OCI-LY3 (cell line): ENCODE data around the gene DUXB.

Experiments used
- H2AFZ ChIP-seq: fragments of 200-600, 300-600 bp; shearing (Covaris generic); 2 replicates; pipeline ENCODE4 v1.6.0; 2014; ENCODE audit warnings: antibody characterized with exemption, low read depth, low read length
- H3K27ac ChIP-seq: fragments of 200-600, 300-600 bp; sonication (generic); 2 replicates; pipeline ENCODE4 v1.5.1; 2014; ENCODE audit warnings: mild to moderate bottlenecking, low read length, moderate library complexity, mixed read lengths
- H3K27me3 ChIP-seq: fragments of 200-600, 300-600 bp; sonication (generic); 2 replicates; pipeline ENCODE4 v1.6.1; 2014; ENCODE audit warnings: low read depth, low read length, mixed read lengths
- H3K36me3 ChIP-seq: fragments of 200-600, 300-600 bp; sonication (generic); replicated peaks from 2 replicates; pipeline ENCODE3; 2014; ENCODE audit warnings: low read depth, low read length, mixed read lengths
- H3K4me1 ChIP-seq: fragments of 300-600, 200-600 bp; sonication (generic); 2 replicates; pipeline ENCODE4 v1.6.1; 2014; ENCODE audit warnings: low read length, mixed read lengths
- H3K4me2 ChIP-seq: fragments of 200-600, 300-600 bp; sonication (generic); 2 replicates; pipeline ENCODE4 v1.6.1; 2014; ENCODE audit warnings: low read length, mixed read lengths
- H3K4me3 ChIP-seq: fragments of 300-600, 200-600 bp; sonication (generic); 2 replicates; pipeline ENCODE4 v1.5.1; 2014; ENCODE audit warnings: antibody characterized with exemption, mild to moderate bottlenecking, low read length, moderate library complexity
- H3K79me2 ChIP-seq: fragments of 300-600, 200-600 bp; shearing (Covaris generic); 2 replicates; pipeline ENCODE4 v1.6.1; 2014; ENCODE audit warnings: mild to moderate bottlenecking, low read length, mixed read lengths
- H3K9ac ChIP-seq: fragments of 300-600, 200-600 bp; shearing (Covaris generic); 2 replicates; pipeline ENCODE4 v1.6.0; 2014; ENCODE audit warnings: mild to moderate bottlenecking, low read length, moderate library complexity
- H3K9me3 ChIP-seq: fragments of 200-600, 300-600 bp; shearing (Covaris generic); 2 replicates; pipeline ENCODE4 v1.6.1; 2014; ENCODE audit warnings: low read length, mixed read lengths; ENCODE audit not compliant: insufficient read depth
- H4K20me1 ChIP-seq: fragments of 200-600, 300-600 bp; sonication (generic); 2 replicates; pipeline ENCODE4 v1.6.1; 2016; ENCODE audit warnings: low read length, mixed read lengths; ENCODE audit not compliant: insufficient read depth
- CTCF ChIP-seq: fragments of 200-600, 300-600 bp; sonication (generic); IDR thresholded peaks from 2 replicates; pipeline ENCODE4 v1.5.1; 2014; ENCODE audit warnings: antibody characterized with exemption, low read length, low read depth
- EZH2phosphoT487 ChIP-seq: fragments of 200-600 bp; shearing (Covaris generic); IDR thresholded peaks from 2 replicates; pipeline ENCODE4 v1.6.1; 2018; ENCODE audit warnings: antibody characterized with exemption, mixed run types, low read depth

Gene DUXB

GRCh38 chr16:75695708-75696107 lies 5.6 kb downstream of the DUXB start:
- Histone ChIP-seq H3K27ac (no peak overlapping the region), H4K20me1 (no peaks in the 10 kb centered on the region), H3K36me3 (no peaks in the 10 kb centered on the region), H3K27me3 (no peaks in the 10 kb centered on the region), H3K4me1 (no peaks in the 10 kb centered on the region), H2AFZ (no peak overlapping the region), H3K9me3 (no peaks in the 10 kb centered on the region), H3K9ac (no peak overlapping the region), H3K79me2 (no peaks in the 10 kb centered on the region), H3K4me2 (no peak overlapping the region), H3K4me3 (no peak overlapping the region)
- TF ChIP-seq CTCF (peak; percentile 39), EZH2phosphoT487 (no peak)

- H3K4me1 ChIP-seq: no peaks in the 10 kb centered on the region
- no peak overlapping the region for H3K4me2 ChIP-seq
- no peaks in the 10 kb centered on the region for H3K79me2 ChIP-seq
- no peaks in the 10 kb centered on the region for H3K9me3 ChIP-seq
- no peak overlapping the region for H3K4me3 ChIP-seq
- H3K9ac ChIP-seq: no peak overlapping the region
- no peak overlapping the region for H2AFZ ChIP-seq
- no peak overlapping the region for H3K27ac ChIP-seq
- no peak for TF ChIP-seq EZH2phosphoT487
- TF ChIP-seq CTCF: no peak
- no peaks in the 10 kb centered on the region for H4K20me1 ChIP-seq
- H3K36me3 ChIP-seq: no peaks in the 10 kb centered on the region
- H3K27me3 ChIP-seq: no peaks in the 10 kb centered on the region
These were observed 13.9 kb downstream of the DUXB start for GRCh38 chr16:75687361-75687760.

- Histone ChIP-seq H3K79me2 (no peaks in the 10 kb centered on the region), H3K4me3 (no peak overlapping the region), H2AFZ (no peak overlapping the region), H3K9ac (no peak overlapping the region), H3K9me3 (no peaks in the 10 kb centered on the region), H3K4me1 (no peaks in the 10 kb centered on the region), H3K27ac (no peak overlapping the region), H4K20me1 (no peaks in the 10 kb centered on the region), H3K36me3 (no peaks in the 10 kb centered on the region), H3K4me2 (no peak overlapping the region), H3K27me3 (no peaks in the 10 kb centered on the region)
- TF ChIP-seq CTCF: no peak
These were observed 19.0 kb downstream of the DUXB start for GRCh38 chr16:75682308-75682707.

GRCh38 chr16:75679366-75679765 lies 21.9 kb downstream of the DUXB start:
- Histone ChIP-seq H3K27me3 (no peaks in the 10 kb centered on the region), H3K36me3 (no peaks in the 10 kb centered on the region), H3K4me2 (no peak overlapping the region), H3K79me2 (no peaks in the 10 kb centered on the region), H3K4me1 (no peaks in the 10 kb centered on the region), H3K9me3 (no peaks in the 10 kb centered on the region), H3K27ac (no peak overlapping the region), H4K20me1 (no peaks in the 10 kb centered on the region), H3K4me3 (no peak overlapping the region), H3K9ac (no peak overlapping the region), H2AFZ (no peak overlapping the region)
- TF ChIP-seq CTCF (no peak), EZH2phosphoT487 (no peak)
